HG03097 (cell line): ENCODE results near the gene ESRRG.

Source experiments
- ATAC-seq: cut with Tn5 transposase; IDR thresholded peaks from one replicate; pipeline ENCODE4 v1.9.1; 2021; ENCODE audit not compliant: unreplicated experiment, low FRiP score

The ESRRG gene

DNA sequence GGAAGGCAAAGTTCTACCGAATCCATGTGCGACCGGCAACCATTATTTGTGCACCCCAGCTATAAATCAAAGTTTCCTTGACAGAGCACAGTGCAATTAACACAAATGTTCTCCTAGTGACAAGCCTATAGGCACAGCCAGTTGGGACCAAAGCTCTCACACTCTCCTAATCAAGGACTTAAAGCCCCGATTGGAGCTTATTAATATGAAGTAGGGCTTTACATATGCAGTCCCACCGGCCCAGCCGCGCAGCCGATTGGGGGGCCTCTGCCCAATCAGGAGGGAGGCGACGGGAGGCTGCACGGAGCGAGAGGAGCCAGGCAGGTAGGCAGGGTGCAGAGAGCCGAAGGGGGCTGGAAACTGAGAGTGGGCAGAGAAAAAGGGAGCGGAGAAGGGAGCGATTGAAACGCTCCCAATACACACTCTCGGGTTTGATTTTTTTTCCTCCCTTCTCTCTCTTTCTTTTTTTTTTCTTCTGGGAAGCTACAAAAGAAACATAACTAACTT is at the start of gene ESRRG:
Gene ESRRG, minus strand, starts transcription at position 156 of the 507 bp plus-strand sequence. Its CDS starts 130 bp downstream, at position 26.
- no peak for ATAC-seq

- ATAC-seq, result no peak
Observed at GRCh38 chr1:216771922-216772321, 48.7 kb upstream of the ESRRG start.

- ATAC-seq, result no peak
Observed at GRCh38 chr1:216766633-216767327, 43.6 kb upstream of the ESRRG start.

- ATAC-seq, result no peak
Observed at GRCh38 chr1:216765346-216766300, 42.4 kb upstream of the ESRRG start.

- ATAC-seq, result no peak
Observed at GRCh38 chr1:216758161-216758560, 34.9 kb upstream of the ESRRG start.

DNA sequence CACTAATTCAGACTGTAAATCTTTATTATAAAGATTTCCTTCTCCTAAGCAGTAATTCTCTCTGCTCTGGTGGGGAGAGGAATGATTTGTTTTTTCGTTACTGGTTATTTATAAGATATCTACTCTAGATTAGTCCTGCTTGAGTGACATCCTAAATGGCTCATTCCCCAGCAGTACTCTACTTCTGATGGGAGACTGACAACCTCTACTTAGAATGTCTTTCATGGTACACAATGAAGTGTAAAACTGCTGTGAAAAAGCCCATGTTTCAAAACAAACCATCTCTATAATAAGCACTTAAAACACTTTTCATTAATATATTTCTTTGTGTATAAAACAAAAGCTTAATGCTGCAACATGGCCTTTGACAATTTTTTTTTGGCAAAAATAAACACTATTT is 33.9 kb upstream of the ESRRG start:
- no peak for ATAC-seq

DNA sequence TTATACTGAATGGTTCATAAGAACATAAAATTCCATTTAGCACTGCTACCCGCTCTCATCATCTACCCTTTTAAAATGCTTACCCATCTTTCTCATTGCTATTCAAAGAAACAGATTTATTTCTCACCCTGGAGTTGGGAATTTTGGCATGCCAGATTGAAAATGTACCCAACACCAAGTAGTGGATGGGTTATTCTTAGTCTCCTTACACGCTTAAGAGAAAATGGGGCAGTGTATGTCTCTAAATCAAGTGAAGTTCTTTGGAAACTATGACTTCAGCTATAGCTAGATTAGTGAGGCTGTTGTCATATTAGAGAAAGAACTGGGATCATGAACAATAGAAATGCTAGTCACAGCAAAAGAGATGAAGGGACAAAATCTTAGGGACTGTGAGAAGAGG is 27.7 kb upstream of the ESRRG start:
- ATAC-seq, result no peak

DNA sequence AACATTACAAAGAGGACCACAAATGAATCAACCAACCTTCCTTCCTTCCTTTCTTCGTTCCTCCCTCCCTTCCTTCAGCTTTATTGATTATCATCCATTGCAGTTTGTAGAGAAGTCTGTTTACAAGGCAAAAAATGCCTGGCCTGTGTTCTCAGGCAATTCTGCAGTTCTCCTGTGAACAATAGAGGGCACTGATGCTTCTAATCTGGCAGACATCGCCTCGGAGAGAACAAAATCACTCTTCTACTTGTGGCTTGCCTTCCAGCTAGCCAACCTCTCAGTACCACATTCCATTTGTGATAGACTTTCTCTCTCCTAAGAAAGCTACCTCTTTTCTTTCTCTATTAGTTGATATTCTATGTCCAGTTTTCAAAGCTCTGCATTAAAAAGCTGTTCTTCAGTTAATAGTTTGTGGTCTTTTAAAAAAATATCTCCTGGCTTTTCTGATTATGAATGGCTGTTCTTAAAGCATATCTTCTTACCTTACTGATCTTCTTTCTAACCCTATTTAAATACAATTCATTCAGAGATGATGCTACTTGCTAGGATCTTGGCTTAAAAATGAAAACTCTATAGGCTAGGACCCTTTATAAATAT is 26.9 kb upstream of the ESRRG start:
- ATAC-seq, result no peak

DNA sequence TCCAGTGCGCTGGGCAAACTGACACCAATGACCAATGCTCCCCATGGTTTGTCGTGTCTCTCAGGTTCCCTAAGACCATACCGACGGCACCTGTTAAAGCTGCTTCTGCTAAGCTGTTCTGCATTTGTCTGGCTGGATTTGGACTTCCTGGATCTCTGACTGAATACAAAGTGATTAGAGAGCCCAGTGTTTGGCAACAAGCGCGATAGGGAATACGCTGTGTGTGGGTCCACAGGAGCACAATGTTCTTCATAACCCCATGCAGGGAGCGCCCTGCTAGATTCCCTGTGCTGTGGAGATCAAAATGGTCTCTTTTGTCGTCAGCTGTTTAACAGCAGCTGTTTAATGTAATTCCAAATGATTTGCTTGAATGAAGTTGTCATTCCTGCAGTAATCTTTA is 26.0 kb upstream of the ESRRG start:
- no peak for ATAC-seq

GRCh38 chr1:216742625-216743024 is 19.4 kb upstream of the ESRRG start:
- ATAC-seq, result no peak

GRCh38 chr1:216740331-216740730 is 17.1 kb upstream of the ESRRG start:
- no peak for ATAC-seq

- no peak for ATAC-seq
Observed at GRCh38 chr1:216739793-216740192, 16.6 kb upstream of the ESRRG start.

GRCh38 chr1:216732121-216732520 is 8.9 kb upstream of the ESRRG start:
- no peak for ATAC-seq

DNA sequence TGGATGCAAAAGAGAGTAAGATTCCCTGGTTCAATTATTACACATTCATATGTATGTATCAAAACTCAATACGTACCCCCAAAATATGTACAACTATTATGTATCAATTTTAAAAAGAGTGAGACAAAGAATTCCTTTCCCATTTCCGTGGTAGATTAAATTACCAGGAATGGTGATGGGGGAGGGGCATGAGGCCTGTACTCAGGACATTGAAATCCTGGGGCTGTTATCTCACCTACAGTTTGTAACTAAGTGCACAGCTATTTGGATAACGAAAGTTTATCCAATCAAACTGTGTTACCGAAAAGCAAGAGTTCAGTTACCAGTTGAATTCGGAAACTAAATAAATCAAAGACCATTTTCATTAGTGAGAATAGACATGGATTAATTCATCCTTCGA is 8.3 kb upstream of the ESRRG start:
- ATAC-seq, result no peak

DNA sequence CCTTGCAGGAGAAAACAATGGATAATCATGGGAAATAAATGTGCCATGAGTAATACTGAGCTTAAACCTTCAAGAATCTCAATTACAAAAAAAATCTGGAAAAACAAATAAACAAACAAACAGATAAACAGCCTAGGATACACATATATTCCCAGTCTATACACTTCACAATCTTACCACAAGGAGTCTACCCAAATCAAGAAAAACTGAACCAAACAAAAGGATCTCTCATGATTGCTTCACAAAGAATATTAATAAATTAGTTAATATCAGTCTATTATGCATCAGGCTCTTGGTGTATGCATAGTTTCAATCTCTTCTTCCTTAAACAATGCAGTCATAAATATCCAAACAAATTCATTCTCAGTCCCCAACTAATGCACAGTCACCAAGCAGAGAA is 3.2 kb upstream of the ESRRG start:
- ATAC-seq, result no peak

- ATAC-seq, result no peak
Observed at GRCh38 chr1:216722821-216723220, 408 bp downstream of the ESRRG start.

GRCh38 chr1:216721863-216722262 is 1.4 kb downstream of the ESRRG start:
- no peak for ATAC-seq

GRCh38 chr1:216721062-216721461 is 2.2 kb downstream of the ESRRG start:
- no peak for ATAC-seq

GRCh38 chr1:216711712-216712111 is 11.5 kb downstream of the ESRRG start:
- no peak for ATAC-seq

DNA sequence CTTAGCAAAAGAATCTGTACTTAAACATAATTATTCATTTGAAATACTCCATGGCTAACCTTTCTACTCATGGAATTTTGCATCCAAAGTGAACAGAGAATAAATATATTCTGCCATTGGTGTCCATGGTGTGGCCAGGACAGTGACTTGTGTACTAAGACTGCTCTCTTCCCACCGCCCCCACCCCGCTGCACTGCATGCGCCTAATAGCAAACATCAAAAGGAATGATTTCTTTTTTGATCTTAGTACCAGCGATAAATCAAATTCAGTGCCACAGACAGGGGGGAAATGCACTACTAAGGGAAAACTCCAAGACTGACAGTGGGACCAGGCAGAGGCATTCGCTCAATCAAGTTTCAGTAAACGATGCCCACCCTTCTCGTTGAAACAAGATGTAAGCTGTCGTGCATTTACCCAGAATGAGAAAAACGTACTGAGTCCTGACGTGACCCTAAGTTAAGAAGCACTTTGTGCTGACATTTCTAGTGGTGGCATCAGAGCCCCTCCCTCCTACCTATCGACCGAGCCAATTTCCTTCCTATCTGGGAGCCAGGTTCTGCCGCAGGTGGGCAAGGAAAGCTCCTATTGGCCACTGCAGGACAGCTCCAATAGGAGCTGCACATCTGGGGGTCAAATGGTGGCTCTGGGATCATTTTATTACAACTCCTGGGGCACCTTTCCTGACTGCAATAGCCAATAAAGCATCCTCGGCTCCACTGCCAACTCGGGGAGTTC is 12.5 kb downstream of the ESRRG start:
- no peak for ATAC-seq

GRCh38 chr1:216710055-216710454 is 13.2 kb downstream of the ESRRG start:
- no peak for ATAC-seq
